Activated naive CD4-positive, alpha-beta T cell treated with Interleukin-2 at 50 U/mL for 16 hours (primary cell): ENCODE data around the gene KRTAP8-1.

Source experiments
- DNase-seq: peaks from one replicate; pipeline ENCODE4 v3.0.0-alpha.2; 2020

Gene KRTAP8-1, protein sequence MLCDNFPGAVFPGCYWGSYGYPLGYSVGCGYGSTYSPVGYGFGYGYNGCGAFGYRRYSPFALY

DNA sequence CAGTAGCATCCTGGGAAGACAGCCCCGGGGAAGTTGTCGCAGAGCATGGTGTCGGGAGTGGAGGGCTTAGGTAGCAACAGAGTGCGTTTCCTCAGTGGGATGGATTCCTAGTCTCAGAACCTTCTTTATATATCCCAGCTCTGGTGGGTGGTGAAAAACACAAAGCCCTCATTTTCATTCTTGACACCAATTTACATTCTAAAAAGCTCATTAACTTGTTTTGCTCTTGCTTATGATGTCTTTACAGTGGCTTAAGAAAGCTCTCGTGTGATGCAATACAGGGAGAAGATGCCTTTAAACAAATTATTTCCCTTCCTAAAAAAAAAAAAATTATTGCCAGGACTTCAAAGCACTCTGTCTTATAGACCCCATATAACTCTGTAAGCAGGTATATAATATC is at the start of gene KRTAP8-1:
Gene KRTAP8-1, minus strand, starts transcription at position 101 of the 400 bp plus-strand sequence. Its CDS starts 54 bp downstream, at position 47.
- no peak for DNase-seq

DNA sequence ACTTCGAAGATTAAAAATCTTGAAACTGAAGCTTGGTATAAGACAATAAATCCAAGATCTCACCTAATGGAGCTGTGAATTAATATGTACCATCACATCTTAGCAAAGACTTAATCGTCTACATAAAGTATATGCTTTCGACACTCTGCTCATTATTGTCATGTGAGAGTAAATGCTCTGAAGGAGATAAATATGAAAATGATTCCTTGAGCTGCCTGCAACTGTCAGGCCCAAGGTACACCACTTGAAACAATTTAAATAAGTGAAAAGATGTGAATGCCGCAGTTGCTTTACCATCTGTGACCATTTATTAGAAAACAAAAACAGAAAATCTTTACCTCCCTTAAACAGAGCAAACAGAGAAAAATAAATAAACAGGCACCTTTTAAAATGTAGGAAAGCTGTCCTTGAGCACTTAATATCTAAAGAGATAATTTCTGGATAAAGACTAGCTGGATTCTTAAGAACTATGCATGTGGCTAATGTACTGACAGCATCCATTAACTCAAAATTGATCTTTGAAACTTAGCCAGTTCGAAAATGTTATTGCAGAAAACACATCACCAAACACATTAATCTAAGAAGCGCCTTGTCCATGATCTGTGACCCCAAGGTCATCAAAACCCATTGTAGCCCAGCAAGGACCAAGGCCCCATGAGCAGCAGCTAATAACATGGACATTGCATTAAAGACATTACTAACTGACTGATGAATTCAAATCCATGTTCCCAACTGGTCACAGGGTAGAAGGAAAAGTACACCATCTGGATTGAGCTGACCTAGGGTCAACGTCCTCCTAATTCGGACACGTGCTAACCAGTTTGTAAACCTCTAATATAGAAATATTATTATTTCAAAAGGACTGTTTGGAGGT is 34.8 kb upstream of the KRTAP8-1 start:
- no peak for DNase-seq

DNA sequence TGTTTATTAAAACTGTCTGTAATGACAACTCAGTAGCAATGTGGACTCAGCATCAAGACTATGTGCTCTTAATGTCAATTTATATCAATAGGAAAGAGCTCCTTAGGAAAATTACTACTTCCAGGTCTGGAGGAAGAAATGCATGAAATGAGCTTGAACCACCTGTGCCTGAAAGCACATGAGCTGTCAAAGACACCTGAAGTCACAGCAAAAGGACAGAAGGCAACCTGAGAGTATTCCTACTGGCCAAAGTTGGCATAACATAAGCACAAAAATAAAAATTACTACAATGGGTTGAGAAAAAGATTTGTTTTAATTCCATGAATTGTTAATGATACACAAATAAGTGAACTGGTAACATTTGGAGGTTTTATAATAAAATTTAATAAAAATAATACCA is 29.9 kb upstream of the KRTAP8-1 start:
- DNase-seq: no peak

DNA sequence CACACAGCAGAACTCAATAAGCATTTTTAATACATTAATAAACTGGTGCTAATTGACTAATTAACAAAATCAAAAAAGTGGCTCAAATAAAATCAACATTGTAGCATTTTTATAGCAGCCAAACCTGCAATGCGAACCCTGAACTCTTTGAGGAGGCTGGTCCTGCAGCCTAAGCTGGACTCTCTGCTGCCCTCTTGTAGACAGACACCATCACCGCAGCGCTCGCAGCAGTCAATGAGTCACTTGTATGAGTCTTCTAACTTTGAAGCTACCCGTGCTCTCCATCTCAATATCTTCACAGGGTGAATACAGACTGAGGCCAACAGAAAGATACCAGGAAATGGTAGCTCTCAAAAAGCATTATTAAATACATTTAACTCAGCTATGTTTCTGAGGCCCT is 26.2 kb upstream of the KRTAP8-1 start:
- DNase-seq: peak; percentile 39

DNA sequence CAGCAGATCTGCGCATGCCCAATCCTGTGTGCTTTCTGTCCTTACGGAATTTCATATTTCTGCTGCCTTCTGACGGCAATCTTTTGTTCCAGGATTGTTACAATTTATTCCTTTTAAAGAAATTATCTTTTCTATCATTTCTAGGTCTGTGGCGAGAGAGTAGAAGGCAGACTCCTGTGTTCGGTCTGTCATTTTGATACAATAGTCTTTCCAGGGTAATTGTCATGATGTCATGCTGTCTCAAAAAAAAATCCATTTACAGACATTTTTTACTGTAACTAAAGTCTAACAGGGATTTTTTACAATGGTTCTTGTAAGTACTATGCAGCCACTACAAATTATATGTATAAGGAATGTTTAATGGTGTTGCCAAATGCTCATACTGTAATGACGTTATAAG is 25.5 kb upstream of the KRTAP8-1 start:
- DNase-seq: no peak

DNA sequence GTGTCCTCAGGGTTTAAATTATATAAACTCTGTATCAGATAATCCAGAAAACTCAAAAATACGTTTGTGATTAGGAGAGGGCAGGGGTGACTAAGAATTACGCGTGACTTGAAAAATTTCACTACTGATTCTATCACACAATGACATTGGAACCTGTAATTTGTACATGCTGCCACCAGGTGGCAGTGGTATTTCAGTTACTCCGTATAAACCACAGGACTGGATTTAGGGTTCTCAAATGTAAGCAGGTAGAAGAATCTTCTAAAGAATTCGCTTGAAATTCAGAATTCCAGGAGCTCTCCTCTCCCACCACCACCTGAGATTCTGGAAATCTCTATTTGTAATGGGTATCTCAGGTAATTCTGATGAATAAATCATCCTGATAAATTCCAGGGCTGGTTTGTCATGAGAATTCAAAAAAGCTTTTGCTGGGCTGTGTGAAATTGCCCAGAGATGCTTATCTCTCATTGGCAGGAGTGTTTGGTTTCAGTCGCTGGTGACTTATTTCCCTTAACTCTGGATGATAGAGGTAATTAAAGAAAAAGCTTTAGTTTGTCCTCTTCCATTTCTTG is 18.2 kb upstream of the KRTAP8-1 start:
- peak; percentile 18 for DNase-seq

DNA sequence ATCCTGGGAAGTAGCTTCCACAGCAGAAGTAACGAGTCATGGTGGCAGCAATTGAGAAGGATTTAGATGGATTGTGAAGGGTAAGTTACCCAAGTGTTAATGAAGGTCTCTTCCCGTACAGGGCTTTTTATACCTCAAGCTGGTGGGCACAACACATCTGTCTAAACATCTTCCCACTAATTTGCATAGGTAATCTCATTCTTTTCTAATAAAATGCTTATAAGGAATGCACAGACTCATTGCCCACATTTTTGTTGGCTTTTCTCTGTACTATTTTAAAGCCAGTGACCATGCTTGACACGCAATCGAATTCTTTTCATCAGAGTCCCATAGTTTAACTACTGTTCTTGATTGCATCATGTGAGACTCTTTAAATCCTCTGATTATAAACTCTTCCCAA is 16.6 kb upstream of the KRTAP8-1 start, which contains the start of gene KRTAP7-1:
Gene KRTAP7-1, minus strand, starts transcription at position 101 of the 400 bp plus-strand sequence. Its CDS starts 61 bp downstream, at position 40.
- no peak for DNase-seq

DNA sequence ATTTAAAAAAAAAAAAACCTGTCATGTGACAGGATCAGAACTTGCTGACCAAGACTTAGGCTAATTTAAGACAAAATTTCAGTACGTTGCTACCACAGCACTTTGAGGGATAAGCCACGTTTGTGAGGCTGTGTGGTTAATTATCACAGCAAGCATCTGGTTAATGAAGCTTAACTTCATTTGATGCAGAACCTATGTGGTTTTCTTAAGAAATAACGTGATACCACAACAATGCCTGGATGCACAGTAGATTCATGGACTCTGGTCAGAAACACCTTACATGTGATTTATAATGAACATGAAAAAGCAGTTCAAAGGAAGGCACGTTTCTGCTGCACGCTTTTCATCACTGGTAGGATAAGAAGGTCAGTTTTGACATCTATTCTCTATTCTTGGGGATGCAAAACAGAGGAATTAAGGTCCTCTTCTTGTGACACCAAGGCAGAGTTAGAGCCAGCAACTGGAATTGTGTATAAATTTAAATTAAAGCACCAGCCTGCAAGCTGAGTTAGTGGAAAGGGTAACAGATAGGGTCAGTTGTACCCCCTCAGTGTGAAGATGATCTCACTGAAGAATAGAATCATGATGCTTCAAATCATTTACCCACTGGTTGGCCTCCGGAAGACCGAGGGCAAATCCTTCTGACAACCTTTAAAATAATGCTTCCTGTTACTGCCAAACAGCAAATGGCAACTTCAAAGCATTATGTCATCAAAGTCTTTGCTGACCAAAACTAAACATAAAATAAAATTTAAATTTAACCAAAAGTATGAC is 6.0 kb upstream of the KRTAP8-1 start:
- no peak for DNase-seq

DNA sequence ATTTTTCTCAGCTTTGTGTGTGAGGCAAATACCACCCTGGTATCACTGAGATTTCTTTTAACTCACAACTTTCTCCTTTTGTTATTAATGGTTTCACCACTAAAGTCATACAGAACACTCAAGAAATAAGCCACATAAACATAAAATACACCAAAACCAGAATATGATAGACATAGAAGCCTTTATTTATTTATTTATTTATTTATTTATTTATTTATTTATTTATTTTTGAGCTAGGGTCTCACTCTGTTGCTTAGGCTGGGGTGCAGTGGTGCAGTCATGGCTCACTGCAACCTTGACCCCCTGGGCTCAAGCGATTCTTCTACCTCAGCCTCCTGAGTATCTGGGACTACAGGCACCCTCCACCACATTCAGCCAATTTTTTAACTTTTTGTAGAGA is 12.5 kb downstream of the KRTAP8-1 start:
- no peak for DNase-seq

DNA sequence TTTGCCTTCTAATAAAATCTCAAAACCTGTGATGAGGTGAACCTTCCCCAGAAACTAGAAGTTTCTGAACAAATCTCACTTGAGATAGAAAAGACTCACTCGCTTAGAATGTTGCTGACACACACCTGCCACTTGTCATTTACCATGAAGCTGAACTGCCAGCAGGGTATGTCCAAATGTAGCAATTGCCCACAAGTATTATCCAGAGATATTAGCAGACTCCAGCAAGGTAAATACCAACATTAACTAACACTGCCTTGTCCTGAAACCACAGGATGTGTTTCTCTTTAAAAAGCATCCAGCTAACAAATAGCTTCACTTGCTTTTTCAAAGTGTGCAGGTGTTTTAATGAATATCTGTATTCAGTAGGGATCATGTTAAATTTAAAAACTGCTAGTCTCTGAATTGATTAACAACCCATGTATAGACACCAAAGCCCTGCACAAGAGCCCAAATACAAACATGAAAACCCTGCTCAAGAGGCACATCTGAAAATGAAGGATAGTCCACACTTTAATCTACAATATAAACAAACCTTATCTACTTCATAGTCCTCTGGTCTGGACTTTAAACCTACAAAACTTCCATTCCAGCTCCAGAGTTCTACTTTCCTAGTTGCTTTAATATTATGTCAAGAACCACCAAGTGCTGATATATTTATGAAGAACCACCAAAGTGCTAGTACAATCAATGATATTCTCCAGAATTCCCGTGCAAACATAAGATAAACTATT is 19.3 kb downstream of the KRTAP8-1 start:
- DNase-seq: no peak

DNA sequence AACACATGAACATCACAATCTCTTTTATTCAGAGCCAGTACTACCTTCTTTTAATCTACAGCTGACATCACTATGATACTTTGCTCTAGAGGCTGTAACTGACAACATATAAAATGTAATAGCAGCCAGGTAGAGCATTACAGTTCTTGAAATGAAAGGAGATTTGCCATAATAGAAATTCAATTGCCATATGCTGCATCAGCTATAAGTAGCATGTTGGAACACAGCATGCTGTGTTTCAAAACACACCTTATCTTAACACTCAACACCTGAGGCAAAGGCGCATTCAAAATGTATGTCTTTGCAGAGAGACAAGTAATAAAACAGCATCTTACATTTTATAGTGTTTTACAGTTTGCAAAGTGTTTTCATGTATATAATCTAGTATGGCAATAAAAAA is 33.8 kb downstream of the KRTAP8-1 start:
- no peak for DNase-seq

DNA sequence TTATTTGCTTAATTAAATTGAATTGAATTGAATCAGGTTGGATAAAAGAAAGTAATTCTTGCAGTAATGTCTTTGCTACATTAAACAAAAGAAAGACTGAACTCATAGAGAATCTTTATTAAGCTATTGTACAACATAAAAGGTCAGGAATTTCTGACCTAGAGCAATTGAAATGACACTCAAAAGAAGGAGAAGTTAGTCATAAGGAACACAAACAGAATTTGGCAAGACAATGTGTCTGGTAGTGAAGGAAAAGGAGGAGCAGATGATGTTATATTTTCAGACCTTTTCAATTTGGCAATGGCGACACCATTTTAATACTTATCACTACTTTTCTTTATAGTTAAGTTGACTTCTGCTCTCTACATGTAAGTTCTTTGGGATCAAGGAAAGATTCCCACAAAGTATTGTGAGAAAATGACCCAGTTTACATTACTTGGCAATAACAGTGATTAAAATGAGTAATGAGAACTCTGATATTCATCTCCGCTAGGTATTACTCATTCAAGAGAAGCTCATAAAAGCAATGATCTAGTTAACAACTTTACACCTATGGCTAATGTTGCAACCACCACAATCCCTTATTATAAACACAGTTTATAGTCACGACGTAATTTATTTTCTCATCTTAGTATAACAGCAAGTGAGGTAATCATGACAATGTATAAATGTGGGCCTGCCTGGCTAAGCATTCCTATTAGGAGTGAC is 43.2 kb downstream of the KRTAP8-1 start:
- no peak for DNase-seq
